GM13977 (cell line): ENCODE measurements around the gene BRD3.

Experiments used
- DNase-seq: peaks from one replicate; pipeline ENCODE4 v3.0.0; 2012; ENCODE audit warnings: low spot score
- CTCF ChIP-seq: IDR thresholded peaks from 2 replicates; pipeline ENCODE4 v1.5.1; 2012; ENCODE audit warnings: mild to moderate bottlenecking, control low read depth; ENCODE audit not compliant: insufficient read depth; ENCODE audit errors: extremely low read depth, missing control alignments
- in situ Hi-C: fragments of 300-500 bp; cut with MboI; formaldehyde crosslinking; loops from one replicate; pipeline ENCODE4 v1.12.0; 2022; ENCODE audit warnings: low sequenced_read_pairs, low pct_unique_long_range_greater_than_20kb, mixed read lengths, inconsistent platforms; ENCODE audit not compliant: unreplicated experiment

Gene BRD3

DNA sequence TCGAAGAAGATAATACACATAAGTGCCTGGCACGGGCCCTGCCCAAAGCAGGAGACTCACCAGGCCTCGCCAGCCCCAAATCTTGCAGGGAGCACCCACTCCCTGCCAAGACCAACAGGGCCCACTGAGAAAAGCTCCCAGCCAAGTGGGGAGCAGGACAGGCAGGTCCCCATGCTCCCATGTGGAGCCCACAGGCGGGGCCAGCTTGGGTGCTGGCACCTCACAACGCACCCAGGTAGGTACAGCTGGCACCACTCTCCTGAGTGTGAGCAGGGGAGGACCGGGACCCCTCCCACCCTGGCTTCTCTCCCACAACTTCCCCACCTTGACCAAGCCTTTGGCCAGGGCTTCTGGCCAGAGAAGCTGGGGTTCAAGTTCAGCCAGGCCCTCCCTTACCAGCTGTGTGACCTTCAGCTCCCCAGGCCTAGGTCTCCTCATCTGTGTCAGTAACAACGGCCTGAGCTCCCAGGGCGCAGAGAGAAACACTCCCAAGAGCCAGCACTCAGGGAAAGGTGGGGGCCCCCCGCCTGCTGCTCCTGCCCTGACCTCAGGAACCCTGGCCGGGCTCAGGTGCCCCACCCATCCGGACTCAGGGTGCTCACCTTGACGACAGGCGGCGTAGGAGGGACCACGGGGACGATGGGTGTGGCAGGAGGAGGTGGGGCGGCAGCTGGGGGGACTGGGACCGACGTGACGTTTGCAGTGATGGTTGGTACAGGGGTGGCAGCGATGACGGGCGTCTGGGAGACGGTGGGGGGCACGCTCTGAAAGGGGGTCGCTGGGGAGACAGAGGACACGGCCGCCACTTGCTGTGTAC lies 17.8 kb downstream of the BRD3 start:
- DNase-seq, result no peak
- TF ChIP-seq CTCF, result no peak
- in situ Hi-C loops, result no loop called here

DNA sequence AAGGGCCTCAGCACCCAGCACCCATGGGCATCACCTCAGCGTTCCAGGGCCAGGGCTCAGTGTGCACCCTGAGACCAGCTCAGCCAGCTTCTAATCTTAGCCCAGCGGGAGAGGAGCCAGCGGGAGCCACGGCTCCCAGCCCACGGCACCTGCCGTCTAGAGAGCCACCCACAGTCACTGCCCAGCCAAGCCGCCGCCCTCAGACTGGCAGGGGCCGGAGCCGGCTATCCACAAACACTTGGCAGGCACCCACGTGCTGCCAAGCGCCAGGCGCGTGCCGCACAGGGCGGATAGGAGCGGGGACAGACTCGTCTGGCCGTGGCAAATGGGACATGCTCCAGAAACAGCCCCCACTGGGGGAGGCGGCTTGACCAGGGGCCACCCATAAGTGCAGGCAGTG lies 18.6 kb downstream of the BRD3 start:
- DNase-seq, result no peak
- no peak for TF ChIP-seq CTCF
- in situ Hi-C loops, result no loop called here

GRCh38 chr9:134048582-134048968 lies 19.3 kb downstream of the BRD3 start:
- TF ChIP-seq CTCF, result no peak
- in situ Hi-C loops, result no loop called here
- no peak for DNase-seq

- no peak for TF ChIP-seq CTCF
- in situ Hi-C loops, result no loop called here
- DNase-seq, result no peak
Measured at GRCh38 chr9:134047868-134048581, 19.8 kb downstream of the BRD3 start.

GRCh38 chr9:134046894-134047681 lies 20.7 kb downstream of the BRD3 start:
- in situ Hi-C loops, result no loop called here
- TF ChIP-seq CTCF, result no peak
- DNase-seq, result no peak

DNA sequence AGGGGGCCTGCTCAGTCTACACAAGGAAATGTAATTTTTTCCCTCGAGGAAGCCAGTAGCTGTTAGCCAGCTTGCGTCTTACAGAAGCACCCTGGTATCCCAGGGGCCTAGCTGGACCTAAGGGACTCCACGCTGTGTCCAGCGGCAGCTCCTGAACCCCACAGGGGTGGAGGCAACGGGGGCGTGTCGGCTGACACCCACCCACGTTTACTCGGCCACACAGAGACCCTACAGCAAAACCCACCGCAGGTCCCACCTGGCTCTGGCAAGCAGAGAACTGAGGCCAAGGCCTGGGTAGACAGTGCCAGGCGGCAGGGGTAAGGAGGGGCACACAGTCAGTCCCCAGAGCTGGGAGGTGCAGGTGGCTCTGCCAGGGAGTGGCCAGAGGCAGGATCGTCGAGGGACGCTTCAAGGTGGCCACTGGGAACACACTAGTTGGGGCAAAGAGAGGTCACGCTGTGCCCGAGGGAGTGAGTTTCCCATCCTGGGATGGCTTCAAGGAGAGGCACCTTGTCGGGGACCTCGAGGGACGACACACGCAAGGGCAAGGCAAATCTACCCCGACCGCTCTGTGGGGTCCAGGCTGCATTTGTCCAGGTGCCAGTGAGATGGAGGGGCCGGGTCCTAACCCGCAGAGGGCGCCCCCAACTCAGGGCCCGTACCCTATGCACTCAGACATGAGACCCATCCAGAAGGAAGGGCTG lies 21.8 kb downstream of the BRD3 start:
- DNase-seq, result no peak
- in situ Hi-C loops, result no loop called here
- no peak for TF ChIP-seq CTCF
